CD4-positive, alpha-beta T cell (primary cell): Measurements from ENCODE around the gene CLCN1. TPM values are rescaled to one million over a fixed set of nuclear protein-coding genes. Genes with fewer than 3 reads are reported as not detected.

Experiments
- ATAC-seq: fragments of 200-7000 bp; cut with Tn5 transposase; one replicate; pipeline ENCODE4 v1.10.0; 2022; ENCODE audit warnings: mild to moderate bottlenecking; ENCODE audit not compliant: poor library complexity
- CTCF ChIA-PET: fragments of 350-600 bp; sonication (Branson Sonifier 250); formaldehyde crosslinking; loops from one replicate; lab custom pipeline; 2021; ENCODE audit warnings: antibody characterized with exemption, inconsistent platforms; lab: Charles Lee
- POLR2A ChIA-PET: fragments of 350-600 bp; sonication (Branson Sonifier 250); formaldehyde crosslinking; loops from one replicate; lab custom pipeline; 2021; ENCODE audit warnings: antibody characterized with exemption, inconsistent platforms; lab: Charles Lee
- DNase-seq, 14 experiments: peaks; one replicate each; pipeline ENCODE4 v3.0.0-alpha.2; 2013 to 2020; ENCODE audit warnings: mixed read lengths in 2 of 14
- H3K27ac ChIP-seq, 2 donors: one replicate each; pipeline versions ENCODE4 v1.5.1 to v1.7.0; 2013; ENCODE audit warnings: low read length in 2 of 2, low read depth in 1 of 2, mild to moderate bottlenecking in 1 of 2
- H3K27me3 ChIP-seq, 2 experiments: 1 replicate in 1 of 2; 2 replicates in 1 of 2; pipeline versions ENCODE4 v1.6.1 to v1.7.0; 2013; ENCODE audit warnings: low read length in 2 of 2, control low read depth in 1 of 2, mild to moderate bottlenecking in 1 of 2, moderate library complexity in 1 of 2; ENCODE audit not compliant: insufficient read depth in 2 of 2, control insufficient read depth in 1 of 2
- H3K36me3 ChIP-seq: one replicate; pipeline ENCODE4 v1.6.1; 2013; ENCODE audit warnings: low read length, control low read depth; ENCODE audit not compliant: insufficient read depth
- H3K4me1 ChIP-seq: one replicate; pipeline ENCODE4 v1.6.1; 2013; ENCODE audit warnings: low read length, control low read depth; ENCODE audit not compliant: insufficient read depth
- H3K4me3 ChIP-seq: one replicate; pipeline ENCODE4 v1.5.1; 2013; ENCODE audit warnings: mild to moderate bottlenecking, low read length, moderate library complexity
- H3K9me3 ChIP-seq, 2 experiments: 1 replicate in 1 of 2; 2 replicates in 1 of 2; pipeline versions ENCODE4 v1.6.1 to v1.7.0; 2013; ENCODE audit warnings: low read length in 2 of 2, mild to moderate bottlenecking in 2 of 2, control low read depth in 1 of 2, moderate library complexity in 1 of 2; ENCODE audit not compliant: control insufficient read depth in 1 of 2, insufficient read depth in 1 of 2
- H3K27ac Mint-ChIP-seq: one replicate; pipeline ENCODE4 v1.8.0; 2020; ENCODE audit warnings: mixed read lengths
- H3K27me3 Mint-ChIP-seq: one replicate; pipeline ENCODE4 v1.8.0; 2021; ENCODE audit warnings: mixed read lengths
- H3K36me3 Mint-ChIP-seq: one replicate; pipeline ENCODE4 v1.8.0; 2021; ENCODE audit warnings: low read depth, mixed read lengths
- H3K4me1 Mint-ChIP-seq: one replicate; pipeline ENCODE4 v1.8.0; 2021; ENCODE audit warnings: low read depth, mixed read lengths
- H3K4me3 Mint-ChIP-seq: one replicate; pipeline ENCODE4 v1.8.0; 2020; ENCODE audit warnings: mild to moderate bottlenecking, mixed read lengths
- H3K9me3 Mint-ChIP-seq: one replicate; pipeline ENCODE4 v1.8.0; 2020; ENCODE audit warnings: mixed read lengths
- CTCF ChIP-seq: fragments of 200-600 bp; IDR thresholded peaks from one replicate; pipeline ENCODE4 v1.8.0; 2022; ENCODE audit warnings: antibody characterized with exemption, mild to moderate bottlenecking
- intact Hi-C, 2 experiments: fragments of 100-400 bp; cut with DNase I in 1 of 2; cut with micrococcal nuclease in 1 of 2; formaldehyde crosslinking; loops; one replicate each; pipeline versions ENCODE4 v1.15.1 to v1.9.0; 2023 to 2025; cut with DNase I, micrococcal nuclease
- total RNA-seq, 174 experiments: library from RNA in 2 of 174; stranded (reverse) in 2 of 174; gene quantifications; one replicate each; pipeline ENCODE4 v1.2.3 and lab custom pipeline; 2021 to 2026

Gene CLCN1
- total RNA-seq, 2 experiments from 2014 or later, result not detected

GRCh38 chr7:143381427-143382125 lies 65.7 kb downstream of the CLCN1 start:
- Histone ChIP-seq H3K27ac (peak overlapping the region; percentile 74 to 97), H3K9me3 (no peaks in the 10 kb centered on the region), H3K4me3 (peak overlapping the region; percentile 87), H3K27me3 (no peaks in the 10 kb centered on the region), H3K36me3 (no peaks in the 10 kb centered on the region), H3K4me1 (peaks cover 77% of the 10 kb centered on the region)
- Mint-ChIP-seq H3K27me3 (no peaks in the 10 kb centered on the region), H3K4me1 (peaks cover 29% of the 10 kb centered on the region), H3K36me3 (peaks cover 14% of the 10 kb centered on the region), H3K27ac (no peak overlapping the region), H3K4me3 (no peak overlapping the region), H3K9me3 (no peaks in the 10 kb centered on the region)
- no peak for TF ChIP-seq CTCF
- ATAC-seq (no peak), DNase-seq (peak in 2 of 14 experiments; percentile 28 to 30)
- POLR2A ChIA-PET, result interaction anchor here (1.1 to 3.1 kb wide), 5 partner anchors 9 to 141 kb away, joined by 3 to 17 read pairs (median 5); partner anchors contain the start of gene CASP2
- intact Hi-C loops, result loop anchor here (2.0 to 10.0 kb wide), 5 partner anchors 23 to 574 kb away; partner anchors contain the start of genes CASP2 (in 1 of the 2), EPHA1 (in 1 of the 2) and EPHB6 (in 1 of the 2)
- CTCF ChIA-PET, result interaction anchor here (1.7 to 1.8 kb wide), 2 partner anchors 26 to 37 kb away, joined by 12 to 16 read pairs; partner anchors contain the start of gene EPHA1

GRCh38 chr7:143382126-143382790 lies 66.3 kb downstream of the CLCN1 start:
- intact Hi-C loops, result loop anchor here (2.0 to 10.0 kb wide), 3 partner anchors 23 to 575 kb away; partner anchors contain the start of gene EPHB6 (in 1 of the 2)
- H3K9me3 Mint-ChIP-seq, result no peaks in the 10 kb centered on the region
- DNase-seq (no peak), ATAC-seq (no peak)
- Histone ChIP-seq H3K9me3 (no peaks in the 10 kb centered on the region), H3K27me3 (no peaks in the 10 kb centered on the region), H3K4me1 (peaks cover 77% of the 10 kb centered on the region), H3K4me3 (peak overlapping the region; percentile 87), H3K27ac (peak overlapping the region; percentile 74 to 97), H3K36me3 (peaks cover 5% of the 10 kb centered on the region)
- CTCF ChIA-PET, result no interaction called here
- H3K27me3 Mint-ChIP-seq, result no peaks in the 10 kb centered on the region
- no peak overlapping the region for H3K27ac Mint-ChIP-seq
- H3K4me3 Mint-ChIP-seq, result no peak overlapping the region
- H3K36me3 Mint-ChIP-seq, result peaks cover 14% of the 10 kb centered on the region
- peaks cover 22% of the 10 kb centered on the region for H3K4me1 Mint-ChIP-seq
- POLR2A ChIA-PET, result interaction anchor here (1.1 to 3.1 kb wide), 5 partner anchors 8 to 142 kb away, joined by 3 to 30 read pairs (median 5); partner anchors contain the start of genes CASP2 and EPHA1
- TF ChIP-seq CTCF, result no peak
